ENCODE data around the gene COL23A1. TPM values are rescaled to one million over a fixed set of nuclear protein-coding genes. Genes with fewer than 3 reads are reported as not detected.

Gene COL23A1
- total RNA-seq, 2 donors from 2014 or later, result 0.44 to 0.86 TPM

GRCh38 chr5:178515776-178516503 is 74.3 kb downstream of the COL23A1 start:
- H3K4me3 Mint-ChIP-seq, result no peak overlapping the region
- peaks cover 3 to 5% of the 10 kb centered on the region in 2 donors for H3K9me3 Mint-ChIP-seq
- H3K36me3 Mint-ChIP-seq (ENCODE audit: insufficient read depth in 2 of 2), result peaks cover 0 to 2% of the 10 kb centered on the region in 2 donors
- DNase-seq (no peak), ATAC-seq (replicated peaks in 1 of 2) (no peak)
- peaks cover 15% of the 10 kb centered on the region for H3K27me3 Mint-ChIP-seq (ENCODE audit: low read depth)
- no peak overlapping the region for H3K27ac Mint-ChIP-seq
- H3K4me1 Mint-ChIP-seq (ENCODE audit: low read depth), result no peaks in the 10 kb centered on the region

DNA sequence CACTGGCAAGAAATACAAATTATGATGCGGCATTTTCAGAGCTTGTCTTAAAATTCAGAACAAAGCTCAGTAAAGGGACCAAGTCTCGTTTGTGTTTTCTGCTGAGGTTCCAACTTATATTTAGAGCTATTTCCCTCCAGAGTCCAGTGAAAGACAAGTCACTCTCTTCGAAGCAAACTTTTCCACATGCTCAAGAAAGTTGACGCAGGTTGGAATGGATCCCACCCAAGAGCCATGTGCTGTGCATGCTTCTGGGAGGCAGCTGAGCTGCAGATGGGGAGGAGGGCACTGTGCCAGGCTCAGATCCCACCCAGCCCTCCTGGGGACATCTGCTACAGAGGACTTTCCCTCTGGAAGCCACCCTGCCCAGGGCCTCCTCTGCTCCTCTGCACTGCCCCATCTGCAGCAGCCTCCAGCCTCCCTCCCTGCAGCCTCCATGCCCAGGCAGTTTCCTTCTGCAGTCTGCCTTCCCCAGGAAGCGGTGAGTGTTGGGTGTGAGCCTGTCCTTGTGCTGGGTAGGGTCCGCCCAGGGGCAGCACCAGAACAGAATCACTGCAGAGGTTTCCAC is 75.3 kb downstream of the COL23A1 start:
- peaks cover 0 to 2% of the 10 kb centered on the region in 2 donors for H3K36me3 Mint-ChIP-seq (ENCODE audit: insufficient read depth in 2 of 2)
- no peak overlapping the region for H3K27ac Mint-ChIP-seq
- H3K4me3 Mint-ChIP-seq, result no peak overlapping the region
- peaks cover 14% of the 10 kb centered on the region for H3K27me3 Mint-ChIP-seq (ENCODE audit: low read depth)
- peaks cover 3 to 4% of the 10 kb centered on the region in 2 donors for H3K9me3 Mint-ChIP-seq
- DNase-seq (no peak), ATAC-seq (replicated peaks in 1 of 2) (no peak)
- H3K4me1 Mint-ChIP-seq (ENCODE audit: low read depth), result no peaks in the 10 kb centered on the region

- no peaks in the 10 kb centered on the region for H3K4me1 Mint-ChIP-seq (ENCODE audit: low read depth)
- H3K4me3 Mint-ChIP-seq, result no peak overlapping the region
- DNase-seq (no peak), ATAC-seq (replicated peaks in 1 of 2) (no peak)
- peaks cover 2% of the 10 kb centered on the region in 2 donors for H3K9me3 Mint-ChIP-seq
- no peak overlapping the region for H3K27ac Mint-ChIP-seq
- peaks cover 7% of the 10 kb centered on the region for H3K27me3 Mint-ChIP-seq (ENCODE audit: low read depth)
- H3K36me3 Mint-ChIP-seq (ENCODE audit: insufficient read depth in 2 of 2), result peaks cover 0 to 2% of the 10 kb centered on the region in 2 donors
Observed at GRCh38 chr5:178511172-178511571, 79.0 kb downstream of the COL23A1 start.

- Mint-ChIP-seq H3K4me1 (ENCODE audit: low read depth) (no peaks in the 10 kb centered on the region), H3K36me3 (ENCODE audit: insufficient read depth in 2 of 2) (peaks cover 0 to 2% of the 10 kb centered on the region in 2 donors), H3K9me3 (peaks cover 2% of the 10 kb centered on the region in 2 donors), H3K4me3 (no peak overlapping the region), H3K27ac (no peak overlapping the region), H3K27me3 (ENCODE audit: low read depth) (no peaks in the 10 kb centered on the region)
- no peak for ATAC-seq (replicated peaks in 1 of 2)
- DNase-seq, result no peak
Observed at GRCh38 chr5:178509491-178510057, 80.6 kb downstream of the COL23A1 start.

- ATAC-seq (replicated peaks in 1 of 2) (no peak), DNase-seq (no peak)
- Mint-ChIP-seq H3K4me3 (no peak overlapping the region), H3K27ac (no peak overlapping the region), H3K27me3 (ENCODE audit: low read depth) (no peaks in the 10 kb centered on the region), H3K9me3 (peaks cover 2% of the 10 kb centered on the region in 2 donors), H3K4me1 (ENCODE audit: low read depth) (no peaks in the 10 kb centered on the region), H3K36me3 (ENCODE audit: insufficient read depth in 2 of 2) (peaks cover 0 to 2% of the 10 kb centered on the region in 2 donors)
Observed at GRCh38 chr5:178507151-178507932, 82.9 kb downstream of the COL23A1 start.

- H3K27ac Mint-ChIP-seq, result no peak overlapping the region
- peaks cover 0 to 2% of the 10 kb centered on the region in 2 donors for H3K36me3 Mint-ChIP-seq (ENCODE audit: insufficient read depth in 2 of 2)
- no peaks in the 10 kb centered on the region for H3K4me1 Mint-ChIP-seq (ENCODE audit: low read depth)
- no peak for ATAC-seq (replicated peaks in 1 of 2)
- no peak overlapping the region for H3K4me3 Mint-ChIP-seq
- H3K27me3 Mint-ChIP-seq (ENCODE audit: low read depth), result no peaks in the 10 kb centered on the region
- H3K9me3 Mint-ChIP-seq, result peaks cover 2% of the 10 kb centered on the region in 2 donors
- no peak for DNase-seq
Observed at GRCh38 chr5:178505639-178506407, 84.4 kb downstream of the COL23A1 start.

DNA sequence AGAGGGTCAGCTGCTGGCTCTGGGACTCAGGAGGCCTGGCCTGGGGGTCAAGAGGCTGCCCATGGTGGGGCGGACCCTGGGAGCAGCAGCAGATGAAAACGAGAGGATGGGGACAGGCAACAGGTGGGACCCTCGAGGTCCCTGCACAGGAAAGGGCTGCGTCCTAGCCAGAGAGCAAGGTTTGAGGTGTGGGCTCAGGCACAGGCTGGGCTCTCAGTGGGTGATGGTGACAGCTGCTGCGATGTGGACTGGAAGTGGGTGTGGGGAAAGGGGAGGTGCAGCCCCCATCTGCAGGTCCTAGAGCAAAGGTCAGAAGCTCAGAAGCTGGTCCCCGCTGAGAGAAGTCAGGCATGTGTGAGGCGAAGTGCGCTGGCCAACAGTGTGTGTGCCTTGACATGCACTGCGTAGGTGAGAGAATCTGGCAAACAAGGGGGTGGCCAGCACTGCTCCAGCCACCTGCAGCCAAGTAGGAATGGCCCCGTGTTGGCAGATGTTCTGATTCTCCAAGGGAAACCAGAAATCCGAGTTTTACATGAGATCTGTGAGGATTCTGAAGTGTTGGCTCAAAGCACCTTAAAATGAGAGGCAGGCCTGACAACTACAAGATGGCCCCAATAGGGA is 85.7 kb downstream of the COL23A1 start:
- ATAC-seq (replicated peaks in 1 of 2) (no peak), DNase-seq (no peak)
- H3K36me3 Mint-ChIP-seq (ENCODE audit: insufficient read depth in 2 of 2), result peaks cover 0 to 2% of the 10 kb centered on the region in 2 donors
- H3K4me1 Mint-ChIP-seq (ENCODE audit: low read depth), result no peaks in the 10 kb centered on the region
- H3K9me3 Mint-ChIP-seq, result peaks cover 2% of the 10 kb centered on the region in 2 donors
- H3K27ac Mint-ChIP-seq, result no peak overlapping the region
- no peaks in the 10 kb centered on the region for H3K27me3 Mint-ChIP-seq (ENCODE audit: low read depth)
- H3K4me3 Mint-ChIP-seq, result no peak overlapping the region

DNA sequence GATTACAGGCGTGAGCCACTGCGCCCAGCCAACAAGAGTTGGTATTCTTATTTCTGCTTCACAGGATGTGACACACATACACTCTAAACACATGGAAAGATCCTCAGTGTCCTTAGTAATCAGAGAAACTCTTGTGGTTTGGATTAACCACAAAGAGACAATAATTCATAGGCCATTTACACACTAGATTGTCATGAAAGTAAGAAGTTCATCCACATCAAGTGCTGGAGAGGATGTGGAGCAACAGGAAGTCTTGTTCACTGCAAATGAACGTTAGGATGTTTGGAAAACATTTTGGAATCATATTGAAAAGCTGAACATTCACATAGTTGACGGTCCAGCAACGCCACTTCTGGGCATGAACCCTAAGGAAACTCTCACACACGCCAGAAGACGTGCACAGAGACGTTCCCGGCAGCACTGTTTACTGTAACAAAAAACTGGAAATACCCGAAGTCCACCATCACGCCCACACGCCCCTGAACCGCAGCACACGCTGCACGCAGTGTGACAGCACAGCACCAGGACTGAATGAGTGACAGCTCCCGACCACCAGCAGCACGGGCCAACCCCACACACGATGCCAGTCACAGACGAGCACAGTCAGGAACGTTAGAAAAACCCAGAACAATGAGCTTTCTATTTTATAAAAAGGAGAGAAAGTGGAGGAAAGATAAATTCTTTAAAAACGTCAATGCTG is 87.6 kb downstream of the COL23A1 start:
- Mint-ChIP-seq H3K27ac (no peak overlapping the region), H3K36me3 (ENCODE audit: insufficient read depth in 2 of 2) (no peaks in the 10 kb centered on the region), H3K9me3 (no peaks in the 10 kb centered on the region), H3K4me1 (ENCODE audit: low read depth) (no peaks in the 10 kb centered on the region), H3K27me3 (ENCODE audit: low read depth) (no peaks in the 10 kb centered on the region), H3K4me3 (no peak overlapping the region)
- no peak for DNase-seq
- ATAC-seq (replicated peaks in 1 of 2), result no peak

- Mint-ChIP-seq H3K4me1 (ENCODE audit: low read depth) (no peaks in the 10 kb centered on the region), H3K27ac (no peak overlapping the region), H3K27me3 (ENCODE audit: low read depth) (no peaks in the 10 kb centered on the region), H3K4me3 (no peak overlapping the region), H3K36me3 (ENCODE audit: insufficient read depth in 2 of 2) (no peaks in the 10 kb centered on the region), H3K9me3 (no peaks in the 10 kb centered on the region)
- ATAC-seq (replicated peaks in 1 of 2) (no peak), DNase-seq (no peak)
Observed at GRCh38 chr5:178499352-178499751, 90.8 kb downstream of the COL23A1 start.

DNA sequence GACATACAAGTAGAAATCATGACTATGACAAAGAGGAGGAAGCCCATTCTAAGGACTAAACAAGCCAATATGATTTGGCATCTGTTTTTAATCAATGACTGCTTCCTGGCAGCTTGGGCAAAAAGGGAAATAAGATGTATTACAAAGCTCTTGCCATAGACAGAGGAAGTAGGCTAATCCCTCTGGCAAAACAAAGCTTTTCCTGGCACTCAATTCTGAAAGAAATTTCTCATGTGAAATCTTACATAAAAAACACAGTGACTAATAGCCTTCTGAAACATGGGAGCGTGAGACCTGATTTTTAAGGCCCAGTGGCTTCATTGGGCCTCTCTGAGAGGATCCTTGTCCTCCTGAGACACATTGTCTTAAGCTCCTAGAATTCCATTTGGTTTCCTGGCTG is 93.6 kb downstream of the COL23A1 start:
- Mint-ChIP-seq H3K4me1 (ENCODE audit: low read depth) (no peaks in the 10 kb centered on the region), H3K4me3 (no peak overlapping the region)

DNA sequence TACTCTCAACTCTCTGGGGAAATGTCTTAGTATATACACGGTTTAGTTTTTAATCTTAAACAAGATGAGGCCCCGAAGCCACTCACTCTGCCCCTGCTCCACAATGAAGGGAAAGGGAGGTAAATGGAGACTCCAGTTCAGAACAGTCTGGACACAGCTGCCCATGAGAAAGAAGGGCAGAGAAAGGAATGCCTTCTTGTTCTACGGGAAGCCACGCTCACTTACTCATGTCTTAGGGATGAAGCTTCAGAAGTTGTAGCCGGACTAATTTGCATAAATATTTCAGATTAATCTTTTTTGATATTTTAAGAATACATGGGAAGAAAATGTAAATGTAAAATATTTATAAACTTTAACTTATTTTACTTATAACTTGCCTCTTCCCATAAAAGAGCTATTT is 94.0 kb downstream of the COL23A1 start:
- H3K27me3 Mint-ChIP-seq (ENCODE audit: low read depth), result no peaks in the 10 kb centered on the region
- no peak for DNase-seq
- no peaks in the 10 kb centered on the region for H3K4me1 Mint-ChIP-seq (ENCODE audit: low read depth)
- ATAC-seq (replicated peaks in 1 of 2), result no peak
- H3K9me3 Mint-ChIP-seq, result no peaks in the 10 kb centered on the region
- H3K27ac Mint-ChIP-seq, result no peak overlapping the region
- no peak overlapping the region for H3K4me3 Mint-ChIP-seq
- H3K36me3 Mint-ChIP-seq (ENCODE audit: insufficient read depth in 2 of 2), result no peaks in the 10 kb centered on the region

More for the DNA sequence above, 93.6 kb downstream of the COL23A1 start:
- Mint-ChIP-seq H3K27me3 (ENCODE audit: low read depth) (no peaks in the 10 kb centered on the region), H3K36me3 (ENCODE audit: insufficient read depth in 2 of 2) (no peaks in the 10 kb centered on the region), H3K9me3 (no peaks in the 10 kb centered on the region), H3K27ac (no peak overlapping the region)
- DNase-seq (no peak), ATAC-seq (replicated peaks in 1 of 2) (no peak)

- DNase-seq (no peak), ATAC-seq (replicated peaks in 1 of 2) (no peak)
- Mint-ChIP-seq H3K27me3 (ENCODE audit: low read depth) (no peaks in the 10 kb centered on the region), H3K4me3 (no peak overlapping the region), H3K4me1 (ENCODE audit: low read depth) (no peaks in the 10 kb centered on the region), H3K36me3 (ENCODE audit: insufficient read depth in 2 of 2) (no peaks in the 10 kb centered on the region), H3K9me3 (no peaks in the 10 kb centered on the region), H3K27ac (no peak overlapping the region)
Observed at GRCh38 chr5:178495706-178496105, 94.5 kb downstream of the COL23A1 start.
